H1 (cell line): ENCODE data around the gene LTBP1. TPM values are rescaled to one million over a fixed set of nuclear protein-coding genes. Genes with fewer than 3 reads are reported as not detected.

Experiments
- CTCF ChIA-PET: fragments of 300-600 bp; sonication (Branson Sonifier 250); formaldehyde crosslinking; loops from one replicate; lab custom pipeline; 2021; ENCODE audit not compliant: partially characterized antibody; lab: Charles Lee
- POLR2A ChIA-PET: fragments of 300-600 bp; sonication (Branson Sonifier 250); formaldehyde crosslinking; loops from one replicate; lab custom pipeline; 2021; ENCODE audit warnings: inconsistent platforms; ENCODE audit not compliant: partially characterized antibody; lab: Charles Lee
- DNase-seq, 2 experiments: peaks; one replicate each; pipeline versions ENCODE4 v3.0.0 to v3.0.0-alpha.2; 2010 to 2022; ENCODE audit warnings: low spot score in 2 of 2, low read depth in 1 of 2, mixed read lengths in 1 of 2
- FAIRE-seq: peaks from 2 replicates; lab custom pipeline; 2011; peaks lifted over from hg19 to GRCh38; lab: Jason Lieb, UNC
- H2AFZ ChIP-seq: 2 replicates; pipeline ENCODE4 v1.8.1; 2012; ENCODE audit warnings: low read length, inconsistent platforms
- H2AK5ac ChIP-seq: 2 replicates; pipeline ENCODE4 v1.6.1; 2013; ENCODE audit warnings: low read depth, low read length
- H2BK120ac ChIP-seq: replicated peaks from 2 replicates; pipeline ENCODE3; 2013; ENCODE audit warnings: low read depth, low read length, inconsistent platforms
- H2BK12ac ChIP-seq: 2 replicates; pipeline ENCODE4 v1.6.1; 2013; ENCODE audit warnings: low read depth, low read length
- H2BK15ac ChIP-seq: 2 replicates; pipeline ENCODE4 v1.6.1; 2013; ENCODE audit warnings: low read length
- H2BK20ac ChIP-seq: 2 replicates; pipeline ENCODE4 v1.6.1; 2013; ENCODE audit warnings: low read length
- H2BK5ac ChIP-seq: 2 replicates; pipeline ENCODE4 v1.6.1; 2013; ENCODE audit warnings: low read depth, low read length
- H3K14ac ChIP-seq: 2 replicates; pipeline ENCODE4 v1.6.1; 2013; ENCODE audit warnings: inconsistent platforms; ENCODE audit not compliant: insufficient read length
- H3K18ac ChIP-seq: 2 replicates; pipeline ENCODE4 v1.6.1; 2013; ENCODE audit warnings: low read length; ENCODE audit errors: extremely low read depth
- H3K23ac ChIP-seq: 2 replicates; pipeline ENCODE4 v1.6.1; 2013; ENCODE audit warnings: inconsistent platforms; ENCODE audit not compliant: insufficient read length
- H3K23me2 ChIP-seq: 2 replicates; pipeline ENCODE4 v1.6.1; 2013; ENCODE audit warnings: low read depth, low read length
- H3K27ac ChIP-seq: 2 replicates; pipeline ENCODE4 v1.6.1; 2011; ENCODE audit warnings: low read depth, low read length, inconsistent platforms
- H3K27me3 ChIP-seq, 4 experiments: replicated peaks in 1 of 4; 1 replicate in 1 of 4; 2 replicates in 3 of 4; pipeline versions ENCODE4 v1.6.1 to v1.8.1; 2011 to 2013; ENCODE audit warnings: low read length in 3 of 4, mild to moderate bottlenecking in 3 of 4, inconsistent platforms in 2 of 4, mixed read lengths in 2 of 4, moderate library complexity in 1 of 4; ENCODE audit not compliant: control insufficient read depth in 3 of 4, insufficient read depth in 3 of 4; ENCODE audit errors: extremely low read depth in 1 of 4
- H3K36me3 ChIP-seq, 4 experiments: 2 replicates each; pipeline versions ENCODE4 v1.6.1 to v1.8.1; 2011 to 2013; ENCODE audit warnings: mild to moderate bottlenecking in 4 of 4, low read length in 3 of 4, moderate library complexity in 2 of 4, control low read depth in 1 of 4, inconsistent platforms in 1 of 4; ENCODE audit not compliant: insufficient read depth in 4 of 4, control insufficient read depth in 2 of 4
- H3K4ac ChIP-seq: replicated peaks from 2 replicates; pipeline ENCODE3; 2013; ENCODE audit warnings: low read length, low read depth, mixed read lengths, inconsistent platforms; ENCODE audit not compliant: insufficient read length
- H3K4me1 ChIP-seq, 4 experiments: replicated peaks in 1 of 4; 1 replicate in 1 of 4; 2 replicates in 3 of 4; pipeline versions ENCODE4 v1.6.1 to v1.8.1; 2011 to 2013; ENCODE audit warnings: low read length in 3 of 4, inconsistent platforms in 2 of 4, mixed read lengths in 1 of 4; ENCODE audit not compliant: insufficient read depth in 4 of 4, control insufficient read depth in 3 of 4
- H3K4me2 ChIP-seq, 2 experiments: 2 replicates each; pipeline versions ENCODE4 v1.6.1 to v1.8.1; 2011 to 2013; ENCODE audit warnings: low read depth in 2 of 2, low read length in 2 of 2, control low read depth in 1 of 2, inconsistent platforms in 1 of 2, mild to moderate bottlenecking in 1 of 2; ENCODE audit not compliant: insufficient read depth in 1 of 2
- H3K4me3 ChIP-seq, 4 experiments: fragments of 200-600, 300-600 bp in 1 of 4; sonication (generic), shearing (Covaris generic), sonication (Bioruptor Twin) in 1 of 4; 2 replicates each; pipeline versions ENCODE4 v1.5.1 to v1.8.1; 2011 to 2016; ENCODE audit warnings: low read length in 4 of 4, low read depth in 3 of 4, control low read depth in 2 of 4, inconsistent platforms in 2 of 4, mild to moderate bottlenecking in 2 of 4, mixed read lengths in 1 of 4, moderate library complexity in 1 of 4; ENCODE audit not compliant: insufficient read depth in 2 of 4; ENCODE audit errors: extremely low read depth in 1 of 4
- H3K56ac ChIP-seq: replicated peaks from 2 replicates; pipeline ENCODE3; 2013; ENCODE audit warnings: low read depth, mild to moderate bottlenecking, mixed read lengths, low read length, inconsistent platforms; ENCODE audit not compliant: insufficient read length
- H3K79me1 ChIP-seq: 2 replicates; pipeline ENCODE4 v1.6.1; 2013; ENCODE audit warnings: low read depth, low read length, control low read depth
- H3K79me2 ChIP-seq, 2 experiments: 2 replicates each; pipeline versions ENCODE4 v1.6.1 to v1.8.1; 2012 to 2013; ENCODE audit warnings: low read length in 2 of 2, mild to moderate bottlenecking in 2 of 2, inconsistent platforms in 1 of 2; ENCODE audit not compliant: insufficient read depth in 2 of 2, control insufficient read depth in 1 of 2
- H3K9ac ChIP-seq, 4 experiments: replicated peaks in 1 of 4; 1 replicate in 1 of 4; 2 replicates in 3 of 4; pipeline versions ENCODE4 v1.6.1 to v1.8.1; 2011 to 2013; ENCODE audit warnings: low read depth in 3 of 4, low read length in 3 of 4, control low read depth in 2 of 4, mild to moderate bottlenecking in 2 of 4, moderate library complexity in 2 of 4, inconsistent platforms in 1 of 4; ENCODE audit errors: extremely low read depth in 1 of 4
- H3K9me3 ChIP-seq, 2 experiments: 2 replicates each; pipeline versions ENCODE4 v1.6.1 to v1.8.1; 2012 to 2013; ENCODE audit warnings: mild to moderate bottlenecking in 2 of 2, moderate library complexity in 2 of 2, control low read depth in 1 of 2, inconsistent platforms in 1 of 2, low read depth in 1 of 2, low read length in 1 of 2, mixed read lengths in 1 of 2; ENCODE audit not compliant: insufficient read depth in 2 of 2
- H4K20me1 ChIP-seq, 2 experiments: replicated peaks in 1 of 2; 2 replicates each; pipeline versions ENCODE3 to v1.8.1; 2011 to 2013; ENCODE audit warnings: inconsistent platforms in 2 of 2, low read length in 2 of 2, mild to moderate bottlenecking in 1 of 2; ENCODE audit not compliant: insufficient read depth in 2 of 2, control insufficient read depth in 1 of 2
- H4K5ac ChIP-seq: 2 replicates; pipeline ENCODE4 v1.6.1; 2013; ENCODE audit warnings: low read length, low read depth, mixed read lengths, inconsistent platforms; ENCODE audit not compliant: insufficient read length
- H4K8ac ChIP-seq: 2 replicates; pipeline ENCODE4 v1.8.0; 2013; ENCODE audit warnings: mild to moderate bottlenecking, moderate library complexity, low read length, inconsistent platforms; ENCODE audit not compliant: insufficient read depth; ENCODE audit errors: extremely low read depth
- H4K91ac ChIP-seq: replicated peaks from 2 replicates; pipeline ENCODE3; 2013; ENCODE audit warnings: low read length, mixed read lengths, inconsistent platforms; ENCODE audit not compliant: insufficient read length
- BACH1 ChIP-seq: IDR thresholded peaks from 2 replicates; pipeline ENCODE4 v1.6.1; 2012; ENCODE audit warnings: low read length, improper control_type of control experiment
- BCL11A ChIP-seq, 2 experiments: IDR thresholded peaks; one replicate each; pipeline ENCODE4 v1.6.1; 2011; ENCODE audit warnings: low read depth in 2 of 2, low read length in 2 of 2, mild to moderate bottlenecking in 2 of 2
- CHD1 ChIP-seq: IDR thresholded peaks from 2 replicates; pipeline ENCODE4 v1.6.1; 2012; ENCODE audit warnings: low read depth, low read length, improper control_type of control experiment
- CHD2 ChIP-seq: IDR thresholded peaks from 2 replicates; pipeline ENCODE4 v1.6.1; 2012; ENCODE audit warnings: low read length, improper control_type of control experiment
- FOSL1 ChIP-seq: IDR thresholded peaks from 2 replicates; pipeline ENCODE4 v1.6.1; 2011; ENCODE audit warnings: mild to moderate bottlenecking, low read depth, low read length, moderate library complexity; ENCODE audit not compliant: insufficient read depth
- HDAC2 ChIP-seq, 2 experiments: fragments of 300-600 bp in 1 of 2; sonication (generic) in 1 of 2; IDR thresholded peaks; 2 replicates each; pipeline ENCODE4 v1.6.1; 2011 to 2012; ENCODE audit warnings: low read depth in 2 of 2, low read length in 2 of 2, mild to moderate bottlenecking in 2 of 2, moderate library complexity in 2 of 2, borderline replicate concordance in 1 of 2, inconsistent platforms in 1 of 2
- HDAC6 ChIP-seq: IDR thresholded peaks from one replicate; pipeline ENCODE4 v1.7.1; 2012; ENCODE audit warnings: low read depth, mild to moderate bottlenecking, inconsistent platforms, low read length, moderate library complexity
- RBBP5 ChIP-seq: IDR thresholded peaks from 2 replicates; pipeline ENCODE4 v1.7.1; 2012; ENCODE audit warnings: low read depth, mild to moderate bottlenecking, inconsistent platforms, low read length, moderate library complexity, borderline replicate concordance
- RXRA ChIP-seq: IDR thresholded peaks from 2 replicates; pipeline ENCODE4 v1.6.1; 2011; ENCODE audit warnings: low read depth, mild to moderate bottlenecking, low read length, moderate library complexity; ENCODE audit not compliant: insufficient read depth
- SIN3A ChIP-seq, 2 experiments: IDR thresholded peaks in 1 of 2; conservative IDR thresholded peaks in 1 of 2; 2 replicates each; pipeline ENCODE4 v1.6.1; 2011 to 2012; ENCODE audit warnings: low read length in 2 of 2, improper control_type of control experiment in 1 of 2, low read depth in 1 of 2, mild to moderate bottlenecking in 1 of 2
- SIRT6 ChIP-seq: IDR thresholded peaks from one replicate; pipeline ENCODE4 v1.7.1; 2012; ENCODE audit warnings: low read length, inconsistent platforms
- SIX5 ChIP-seq: IDR thresholded peaks from 2 replicates; pipeline ENCODE4 v1.6.1; 2011; ENCODE audit warnings: mild to moderate bottlenecking, low read depth, low read length
- TAF7 ChIP-seq: optimal IDR thresholded peaks from 2 replicates; pipeline ENCODE3; 2011; ENCODE audit warnings: low read depth, mild to moderate bottlenecking, inconsistent platforms, low read length, moderate library complexity, borderline replicate concordance
- WGBS, 2 experiments: shearing (Covaris generic) in 1 of 2; methylation state at CpG; one replicate each; pipeline versions ENCODE4 v1.1.6 to v1.1.7; 2013 to 2015; ENCODE audit warnings: low lambda C conversion rate in 2 of 2, mixed read lengths in 2 of 2, inconsistent platforms in 1 of 2, low coverage in 1 of 2, missing lambda C conversion rate in 1 of 2; ENCODE audit not compliant: insufficient replicate concordance in 2 of 2, insufficient coverage in 1 of 2, insufficient read length in 1 of 2; ENCODE audit errors: extremely low coverage in 1 of 2, missing lambda C conversion rate in 1 of 2; 5-methylcytosine and 5-hydroxymethylcytosine counted together
- polyA plus RNA-seq, 7 experiments: library from polyadenylated mRNA; depleted of rRNA in 3 of 7; stranded (reverse) in 5 of 7; unstranded in 2 of 7; fragments of >200 nt in 5 of 7; fragments of 200-250 nt in 2 of 7; gene quantifications; 1 replicate in 5 of 7; 2 replicates in 1 of 7; 4 replicates in 1 of 7; pipeline versions ENCODE4 v1.2.1 to v1.2.3, GENCODE V29; 2011 to 2013; ENCODE audit warnings: missing spikeins in 2 of 7, mixed read lengths in 2 of 7
- total RNA-seq: library from RNA; stranded (reverse); fragmentation: NEBNext Ultra II Directional; extraction: Animal tissue kit (Norgen Biotek cat#: 25700); gene quantifications from 2 replicates; pipeline ENCODE4 v1.2.1, GENCODE V29; 2021
- TF ChIP-seq, protein P1 (sequence below): IDR thresholded peaks from 2 replicates; pipeline ENCODE4 v1.6.1; 2011; ENCODE audit warnings: low read length, improper control_type of control experiment

LTBP1 gene
- total and polyA plus RNA-seq, 2 of the 8 experiments (the other 6 are each of a cell fraction or from before 2014, with no cell fraction given), result 15.4 to 24.7 TPM

DNA sequence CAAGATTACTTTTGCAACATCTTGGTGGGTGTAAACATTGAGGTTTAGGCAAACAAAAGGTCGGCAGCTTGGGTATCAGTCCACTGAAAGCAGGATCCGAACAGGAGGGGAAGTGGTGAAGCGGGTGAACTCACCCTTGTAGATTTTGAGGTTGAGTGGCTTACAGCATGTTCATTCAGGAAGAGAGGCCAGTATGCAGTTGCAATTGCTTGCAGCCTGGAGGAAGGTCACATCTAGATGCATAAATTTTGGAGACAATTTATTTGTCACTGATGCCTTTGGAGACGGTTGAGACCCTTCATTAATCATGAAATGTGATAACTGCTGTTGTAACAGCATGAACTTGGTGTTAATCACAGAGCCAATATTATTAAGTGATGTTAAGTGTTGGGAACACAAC is 131.1 kb downstream of the LTBP1 start:
- no peaks in the 10 kb centered on the region for H4K20me1 ChIP-seq
- H3K56ac ChIP-seq, result no peak overlapping the region
- H2BK20ac ChIP-seq, result no peak overlapping the region
- ChIA-PET POLR2A (no interaction called here), CTCF (no interaction called here)
- FAIRE-seq (no peak), DNase-seq (no peak)
- no peaks in the 10 kb centered on the region for H3K36me3 ChIP-seq
- no peak overlapping the region for H3K4ac ChIP-seq
- no peak overlapping the region for H3K23ac ChIP-seq
- H3K14ac ChIP-seq, result no peak overlapping the region
- no peak overlapping the region for H3K18ac ChIP-seq
- H3K4me2 ChIP-seq, result no peak overlapping the region
- H2BK120ac ChIP-seq, result no peak overlapping the region
- no peak overlapping the region for H3K4me3 ChIP-seq
- no peak overlapping the region for H2AK5ac ChIP-seq
- H3K79me2 ChIP-seq, result no peaks in the 10 kb centered on the region
- H3K9me3 ChIP-seq, result no peaks in the 10 kb centered on the region
- no peaks in the 10 kb centered on the region for H3K4me1 ChIP-seq
- H4K8ac ChIP-seq, result no peak overlapping the region
- H3K9ac ChIP-seq, result no peak overlapping the region
- H3K23me2 ChIP-seq, result no peaks in the 10 kb centered on the region
- H2AFZ ChIP-seq, result no peak overlapping the region
- no peak overlapping the region for H3K27ac ChIP-seq
- WGBS, 2 experiments, result 76% methylated on average over 4 of the region's 4 CpGs; no CpG with 5 or more reads in 1 of the 2 experiments
- no peak overlapping the region for H4K91ac ChIP-seq
- no peak overlapping the region for H2BK5ac ChIP-seq
- H4K5ac ChIP-seq, result no peak overlapping the region
- no peak overlapping the region for H2BK12ac ChIP-seq
- H2BK15ac ChIP-seq, result no peak overlapping the region
- peaks cover 0 to 6% (median 3%) of the 10 kb centered on the region in 4 experiments; a peak in 3 of 7 replicates for H3K27me3 ChIP-seq
- H3K79me1 ChIP-seq, result no peaks in the 10 kb centered on the region
- TF ChIP-seq CHD1 (no peak), RXRA (no peak), FOSL1 (no peak), HDAC2 (IDR thresholded peaks at IDR 0.05; ENCODE audit: borderline replicate concordance in 1 of 2, low read depth in 2 of 2, low read length in 2 of 2) (no peak), RBBP5 (no peak), SIRT6 (no peak), TAF7 (no peak), SIX5 (no peak), HDAC6 (no peak), BACH1 (no peak), SIN3A (conservative IDR thresholded peaks at IDR 0.05 in 1 of 2, IDR thresholded peaks at IDR 0.05 in 1 of 2; ENCODE audit: low read depth in 1 of 2, low read length in 2 of 2) (no peak), BCL11A (IDR thresholded peaks at IDR 0.05; ENCODE audit: low read depth in 2 of 2, low read length in 2 of 2) (no peak), CHD2 (no peak)
- TF ChIP-seq, protein P1, sequence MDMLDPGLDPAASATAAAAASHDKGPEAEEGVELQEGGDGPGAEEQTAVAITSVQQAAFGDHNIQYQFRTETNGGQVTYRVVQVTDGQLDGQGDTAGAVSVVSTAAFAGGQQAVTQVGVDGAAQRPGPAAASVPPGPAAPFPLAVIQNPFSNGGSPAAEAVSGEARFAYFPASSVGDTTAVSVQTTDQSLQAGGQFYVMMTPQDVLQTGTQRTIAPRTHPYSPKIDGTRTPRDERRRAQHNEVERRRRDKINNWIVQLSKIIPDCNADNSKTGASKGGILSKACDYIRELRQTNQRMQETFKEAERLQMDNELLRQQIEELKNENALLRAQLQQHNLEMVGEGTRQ, result no peak
